Activated naive CD8-positive, alpha-beta T cell treated with anti-CD3 and anti-CD28 coated beads, Interleukin-2, amount 50 U/mL, for 24 hours (primary cell): ENCODE results near the gene TSPAN8.
"Not testable (repeated sequence)": the region's sequence is repeated elsewhere in the genome, so short reads cannot be mapped to it uniquely, and the experiment has no call there.

Source experiments
- ATAC-seq: fragments of 150-1000 bp; cut with Tn5 transposase; one replicate; pipeline ENCODE4 v1.10.0; 2021
- DNase-seq: peaks from one replicate; pipeline ENCODE4 v3.0.0; 2021
- H3K27ac Mint-ChIP-seq: one replicate; pipeline ENCODE4 v1.8.0; 2021; ENCODE audit warnings: mild to moderate bottlenecking, mixed read lengths
- H3K27me3 Mint-ChIP-seq: one replicate; pipeline ENCODE4 v1.8.0; 2021; ENCODE audit warnings: mixed read lengths
- H3K36me3 Mint-ChIP-seq: one replicate; pipeline ENCODE4 v1.8.0; 2021; ENCODE audit warnings: low read depth, mixed read lengths
- H3K4me1 Mint-ChIP-seq: one replicate; pipeline ENCODE4 v1.8.0; 2021; ENCODE audit warnings: mixed read lengths
- H3K4me3 Mint-ChIP-seq: one replicate; pipeline ENCODE4 v1.8.0; 2021; ENCODE audit warnings: mild to moderate bottlenecking, moderate library complexity, mixed read lengths
- H3K9me3 Mint-ChIP-seq: one replicate; pipeline ENCODE4 v1.8.0; 2021; ENCODE audit warnings: mixed read lengths

Gene TSPAN8

GRCh38 chr12:71125949-71126348 lies 31.9 kb downstream of the TSPAN8 start:
- Mint-ChIP-seq H3K4me1 (no peaks in the 10 kb centered on the region), H3K27ac (no peak overlapping the region), H3K9me3 (no peaks in the 10 kb centered on the region), H3K27me3 (no peaks in the 10 kb centered on the region), H3K36me3 (no peaks in the 10 kb centered on the region), H3K4me3 (no peak overlapping the region)
- DNase-seq (no peak), ATAC-seq (no peak)

GRCh38 chr12:71125515-71125914 lies 32.3 kb downstream of the TSPAN8 start:
- ATAC-seq: no peak
- no peak for DNase-seq
- Mint-ChIP-seq H3K4me1 (no peaks in the 10 kb centered on the region), H3K9me3 (no peaks in the 10 kb centered on the region), H3K27ac (no peak overlapping the region), H3K27me3 (no peaks in the 10 kb centered on the region), H3K36me3 (no peaks in the 10 kb centered on the region), H3K4me3 (no peak overlapping the region)

- Mint-ChIP-seq H3K4me3 (no peak overlapping the region), H3K27me3 (no peaks in the 10 kb centered on the region), H3K9me3 (no peaks in the 10 kb centered on the region), H3K4me1 (no peaks in the 10 kb centered on the region), H3K36me3 (no peaks in the 10 kb centered on the region), H3K27ac (no peak overlapping the region)
- DNase-seq (no peak), ATAC-seq (no peak)
Observed at GRCh38 chr12:71124835-71125460, 32.9 kb downstream of the TSPAN8 start.

GRCh38 chr12:71113148-71113547 lies 44.7 kb downstream of the TSPAN8 start:
- not testable (repeated sequence) for H3K27ac Mint-ChIP-seq, H3K36me3 Mint-ChIP-seq, DNase-seq, ATAC-seq, H3K9me3 Mint-ChIP-seq, H3K27me3 Mint-ChIP-seq, H3K4me1 Mint-ChIP-seq, H3K4me3 Mint-ChIP-seq

GRCh38 chr12:71109834-71110233 lies 48.0 kb downstream of the TSPAN8 start:
- Mint-ChIP-seq H3K9me3 (peaks cover 5% of the 10 kb centered on the region), H3K36me3 (no peaks in the 10 kb centered on the region), H3K4me3 (no peak overlapping the region), H3K4me1 (no peaks in the 10 kb centered on the region), H3K27ac (no peak overlapping the region), H3K27me3 (no peaks in the 10 kb centered on the region)
- ATAC-seq: no peak
- DNase-seq: no peak

GRCh38 chr12:71108355-71108754 lies 49.4 kb downstream of the TSPAN8 start:
- Mint-ChIP-seq H3K36me3 (no peaks in the 10 kb centered on the region), H3K4me1 (no peaks in the 10 kb centered on the region), H3K9me3 (peaks cover 12% of the 10 kb centered on the region), H3K4me3 (no peak overlapping the region), H3K27ac (no peak overlapping the region), H3K27me3 (no peaks in the 10 kb centered on the region)
- ATAC-seq (no peak), DNase-seq (no peak)

GRCh38 chr12:71107936-71108335 lies 49.9 kb downstream of the TSPAN8 start:
- Mint-ChIP-seq H3K4me3 (no peak overlapping the region), H3K36me3 (no peaks in the 10 kb centered on the region), H3K27me3 (no peaks in the 10 kb centered on the region), H3K27ac (no peak overlapping the region), H3K9me3 (peaks cover 10% of the 10 kb centered on the region), H3K4me1 (no peaks in the 10 kb centered on the region)
- no peak for ATAC-seq
- DNase-seq: no peak

GRCh38 chr12:71105956-71106355 lies 51.8 kb downstream of the TSPAN8 start:
- H3K27ac Mint-ChIP-seq: no peak overlapping the region
- DNase-seq (no peak), ATAC-seq (no peak)
- H3K9me3 Mint-ChIP-seq: peaks cover 6% of the 10 kb centered on the region
- no peak overlapping the region for H3K4me3 Mint-ChIP-seq
- H3K4me1 Mint-ChIP-seq: no peaks in the 10 kb centered on the region
- H3K36me3 Mint-ChIP-seq: no peaks in the 10 kb centered on the region
- no peaks in the 10 kb centered on the region for H3K27me3 Mint-ChIP-seq

GRCh38 chr12:71092290-71092689 lies 65.5 kb downstream of the TSPAN8 start:
- Mint-ChIP-seq H3K9me3 (peaks cover 4% of the 10 kb centered on the region), H3K27me3 (no peaks in the 10 kb centered on the region), H3K27ac (no peak overlapping the region), H3K4me1 (no peaks in the 10 kb centered on the region), H3K36me3 (no peaks in the 10 kb centered on the region), H3K4me3 (no peak overlapping the region)
- no peak for DNase-seq
- ATAC-seq: no peak

GRCh38 chr12:71090971-71091370 lies 66.8 kb downstream of the TSPAN8 start:
- ATAC-seq (no peak), DNase-seq (no peak)
- Mint-ChIP-seq H3K36me3 (no peaks in the 10 kb centered on the region), H3K4me3 (no peak overlapping the region), H3K4me1 (no peaks in the 10 kb centered on the region), H3K27me3 (peaks cover 2% of the 10 kb centered on the region), H3K9me3 (peaks cover 4% of the 10 kb centered on the region), H3K27ac (no peak overlapping the region)

GRCh38 chr12:71085575-71085974 lies 72.2 kb downstream of the TSPAN8 start:
- ATAC-seq (no peak), DNase-seq (no peak)
- H3K27ac Mint-ChIP-seq: no peak overlapping the region
- no peaks in the 10 kb centered on the region for H3K36me3 Mint-ChIP-seq
- no peak overlapping the region for H3K4me3 Mint-ChIP-seq
- no peaks in the 10 kb centered on the region for H3K9me3 Mint-ChIP-seq
- H3K27me3 Mint-ChIP-seq: peaks cover 2% of the 10 kb centered on the region
- no peaks in the 10 kb centered on the region for H3K4me1 Mint-ChIP-seq

GRCh38 chr12:71075743-71076142 lies 82.1 kb downstream of the TSPAN8 start:
- no peak for DNase-seq
- peaks cover 3% of the 10 kb centered on the region for H3K9me3 Mint-ChIP-seq
- no peak overlapping the region for H3K4me3 Mint-ChIP-seq

More at GRCh38 chr12:71075743-71076142, 82.1 kb downstream of the TSPAN8 start:
- Mint-ChIP-seq H3K27ac (no peak overlapping the region), H3K27me3 (peaks cover 2% of the 10 kb centered on the region), H3K36me3 (no peaks in the 10 kb centered on the region), H3K4me1 (no peaks in the 10 kb centered on the region)
- ATAC-seq: no peak
